Measurements from ENCODE around the gene CLSTN3. TPM values are rescaled to one million over a fixed set of nuclear protein-coding genes. Genes with fewer than 3 reads are reported as not detected.

The CLSTN3 gene
- total RNA-seq, 4 donors from 2014 or later: 18.0 to 53.4 (median 37.3) TPM

DNA sequence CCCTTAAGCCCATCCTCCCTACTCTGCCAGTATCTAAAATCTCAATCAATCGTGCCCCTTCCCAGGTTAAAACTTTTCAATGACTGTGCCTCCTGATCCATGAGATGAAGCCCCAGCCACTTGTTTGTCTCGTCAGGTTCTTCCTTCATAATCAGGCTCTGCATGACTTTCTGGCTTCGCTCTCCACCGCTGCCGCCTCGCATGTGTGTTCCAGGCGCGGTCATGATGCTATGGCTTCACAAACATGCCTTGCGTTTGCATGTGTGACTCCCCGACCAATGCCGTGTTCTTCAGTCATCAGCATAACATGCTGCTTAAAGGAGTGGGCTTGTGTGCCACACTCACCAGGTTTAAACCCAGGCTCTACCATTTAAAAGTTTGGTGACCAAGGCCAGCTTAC lies 16.2 kb upstream of the CLSTN3 start:
- TF ChIP-seq POLR2A (IDR thresholded peaks at IDR 0.05): no peak
- TF ChIP-seq, protein P1, sequence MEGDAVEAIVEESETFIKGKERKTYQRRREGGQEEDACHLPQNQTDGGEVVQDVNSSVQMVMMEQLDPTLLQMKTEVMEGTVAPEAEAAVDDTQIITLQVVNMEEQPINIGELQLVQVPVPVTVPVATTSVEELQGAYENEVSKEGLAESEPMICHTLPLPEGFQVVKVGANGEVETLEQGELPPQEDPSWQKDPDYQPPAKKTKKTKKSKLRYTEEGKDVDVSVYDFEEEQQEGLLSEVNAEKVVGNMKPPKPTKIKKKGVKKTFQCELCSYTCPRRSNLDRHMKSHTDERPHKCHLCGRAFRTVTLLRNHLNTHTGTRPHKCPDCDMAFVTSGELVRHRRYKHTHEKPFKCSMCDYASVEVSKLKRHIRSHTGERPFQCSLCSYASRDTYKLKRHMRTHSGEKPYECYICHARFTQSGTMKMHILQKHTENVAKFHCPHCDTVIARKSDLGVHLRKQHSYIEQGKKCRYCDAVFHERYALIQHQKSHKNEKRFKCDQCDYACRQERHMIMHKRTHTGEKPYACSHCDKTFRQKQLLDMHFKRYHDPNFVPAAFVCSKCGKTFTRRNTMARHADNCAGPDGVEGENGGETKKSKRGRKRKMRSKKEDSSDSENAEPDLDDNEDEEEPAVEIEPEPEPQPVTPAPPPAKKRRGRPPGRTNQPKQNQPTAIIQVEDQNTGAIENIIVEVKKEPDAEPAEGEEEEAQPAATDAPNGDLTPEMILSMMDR (IDR thresholded peaks at IDR 0.05): no peak
- no peaks in the 10 kb centered on the region for H3K27me3 ChIP-seq
- no peak for DNase-seq
- H3K27ac ChIP-seq: no peak overlapping the region
- no peaks in the 10 kb centered on the region for H3K9me3 ChIP-seq
- intact Hi-C loops (cut with DNase I): loop anchor here (5.0 kb wide), 1 partner anchor 167 kb away; no protein-coding TSS in a partner anchor
- WGBS, 2 donors: 88 to 92% methylated on average over 11 of the region's 11 CpGs
- no peak overlapping the region for H3K4me3 ChIP-seq (replicated peaks in 1 of 3)
- H3K4me1 ChIP-seq: peaks cover 0 to 6% of the 10 kb centered on the region in 2 donors
- H3K36me3 ChIP-seq: no peaks in the 10 kb centered on the region

DNA sequence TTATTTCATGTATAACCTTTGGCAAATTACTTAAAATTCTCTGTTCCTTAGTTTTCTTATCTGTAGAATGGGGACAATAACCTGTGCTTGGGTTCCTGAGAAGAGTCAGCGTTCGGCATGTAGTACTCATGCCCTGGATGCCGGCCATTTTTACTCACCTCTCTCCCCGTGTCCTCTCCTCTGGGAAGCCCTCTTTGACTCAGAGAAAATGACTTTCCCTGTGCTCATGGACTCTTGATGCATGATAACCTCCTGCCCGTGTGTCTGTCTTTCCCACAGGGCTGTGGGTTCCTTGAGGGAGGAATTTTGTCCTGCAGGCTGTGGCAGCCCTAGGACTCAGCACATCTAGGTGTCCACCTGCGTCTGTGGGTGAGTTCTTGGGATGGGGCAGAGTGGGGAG lies 15.3 kb upstream of the CLSTN3 start:
- WGBS, 2 donors: 87 to 91% methylated on average over 6 of the region's 6 CpGs
- Histone ChIP-seq H3K27ac (no peak overlapping the region), H3K4me3 (replicated peaks in 1 of 3) (no peak overlapping the region), H3K9me3 (no peaks in the 10 kb centered on the region), H3K36me3 (no peaks in the 10 kb centered on the region), H3K27me3 (no peaks in the 10 kb centered on the region), H3K4me1 (no peaks in the 10 kb centered on the region)
- intact Hi-C loops (cut with DNase I): loop anchor here (5.0 kb wide), 1 partner anchor 168 kb away; no protein-coding TSS in a partner anchor
- DNase-seq: no peak
- no peak for TF ChIP-seq POLR2A (IDR thresholded peaks at IDR 0.05)
- TF ChIP-seq, protein P1 (IDR thresholded peaks at IDR 0.05): no peak

DNA sequence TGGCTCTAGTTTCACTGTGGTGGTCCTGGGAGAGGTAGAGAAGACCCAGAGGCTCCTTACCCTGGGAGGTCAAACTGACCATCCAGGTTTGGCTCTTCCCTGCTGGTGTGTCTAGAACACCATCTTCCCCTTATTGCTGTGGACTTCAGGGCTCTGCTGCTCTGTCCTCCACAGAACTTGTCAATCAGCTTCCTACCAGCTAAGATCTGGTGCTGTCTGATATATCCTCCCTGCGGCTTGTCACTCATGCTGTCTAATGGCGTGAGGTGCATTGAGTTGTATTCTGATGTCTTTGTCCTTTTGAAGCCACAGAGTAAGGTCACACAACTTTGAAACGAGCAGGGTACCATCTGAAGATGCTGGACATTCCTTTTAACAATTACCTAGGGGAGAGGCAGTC lies 14.0 kb upstream of the CLSTN3 start:
- no peak overlapping the region for H3K27ac ChIP-seq
- no peak overlapping the region for H3K4me3 ChIP-seq (replicated peaks in 1 of 3)
- TF ChIP-seq POLR2A (IDR thresholded peaks at IDR 0.05): no peak
- TF ChIP-seq, protein P1 (IDR thresholded peaks at IDR 0.05): no peak
- no peaks in the 10 kb centered on the region for H3K9me3 ChIP-seq
- H3K36me3 ChIP-seq: no peaks in the 10 kb centered on the region
- intact Hi-C loops (cut with DNase I): no loop called here
- H3K27me3 ChIP-seq: no peaks in the 10 kb centered on the region
- H3K4me1 ChIP-seq: no peaks in the 10 kb centered on the region
- 81% methylated on average over 3 of the region's 3 CpGs for WGBS, 2 donors
- DNase-seq: no peak

DNA sequence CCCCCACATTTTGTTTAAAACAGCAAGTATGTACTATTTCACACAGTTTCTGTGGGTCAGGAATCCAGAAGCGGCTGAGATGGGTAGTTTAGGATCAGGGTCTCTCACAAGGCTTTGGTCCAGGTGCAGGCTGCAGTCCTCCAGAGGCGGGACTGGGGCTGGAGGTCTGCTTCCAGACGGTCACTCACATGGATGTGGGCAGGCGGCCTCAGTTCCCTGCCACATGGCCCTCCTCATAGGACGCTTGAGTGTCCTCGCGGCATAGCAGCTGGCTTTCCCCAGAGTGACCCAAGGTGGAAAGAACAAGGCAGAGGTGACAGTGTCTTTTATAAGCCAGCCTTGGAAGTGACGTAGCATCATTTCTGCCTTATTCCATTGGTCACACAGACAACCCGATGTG lies 13.3 kb upstream of the CLSTN3 start:
- WGBS, 2 donors: 90 to 92% methylated on average over 9 of the region's 9 CpGs
- H3K9me3 ChIP-seq: no peaks in the 10 kb centered on the region
- no peaks in the 10 kb centered on the region for H3K27me3 ChIP-seq
- H3K27ac ChIP-seq: no peak overlapping the region
- intact Hi-C loops (cut with DNase I): no loop called here
- no peaks in the 10 kb centered on the region for H3K36me3 ChIP-seq
- DNase-seq: no peak
- H3K4me1 ChIP-seq: no peaks in the 10 kb centered on the region
- TF ChIP-seq POLR2A (IDR thresholded peaks at IDR 0.05): no peak
- TF ChIP-seq, protein P1 (IDR thresholded peaks at IDR 0.05): no peak
- H3K4me3 ChIP-seq (replicated peaks in 1 of 3): no peak overlapping the region

DNA sequence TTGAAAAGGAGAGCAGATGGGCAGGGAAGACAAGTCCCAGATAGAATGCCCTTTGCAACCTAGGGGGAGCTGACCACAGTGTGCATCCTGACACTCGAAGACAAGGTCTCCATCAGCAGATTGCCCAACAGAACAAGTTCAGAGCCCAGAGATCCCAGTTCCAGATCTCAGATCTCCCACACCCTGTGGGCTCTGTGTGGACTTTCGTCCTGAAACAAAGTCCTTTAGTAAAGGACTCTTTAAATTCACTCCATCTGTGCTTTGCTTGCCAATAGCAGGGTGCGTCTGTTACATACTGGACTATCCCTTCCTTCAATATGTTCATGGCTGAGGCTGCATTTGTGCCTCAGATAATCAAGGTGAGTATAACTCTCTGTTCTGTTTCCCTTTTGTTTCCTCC lies 12.5 kb upstream of the CLSTN3 start:
- intact Hi-C loops (cut with DNase I): no loop called here
- no peak for DNase-seq

More for the DNA sequence above, 12.5 kb upstream of the CLSTN3 start:
- whole genome bisulfite sequencing, 2 donors: 84 to 94% methylated on average over 3 of the region's 3 CpGs
- H3K4me1 ChIP-seq: no peaks in the 10 kb centered on the region
- TF ChIP-seq POLR2A (IDR thresholded peaks at IDR 0.05): no peak
- TF ChIP-seq, protein P1 (IDR thresholded peaks at IDR 0.05): no peak
- H3K27me3 ChIP-seq: no peaks in the 10 kb centered on the region
- no peak overlapping the region for H3K27ac ChIP-seq
- no peaks in the 10 kb centered on the region for H3K9me3 ChIP-seq
- H3K4me3 ChIP-seq (replicated peaks in 1 of 3): no peak overlapping the region
- H3K36me3 ChIP-seq: no peaks in the 10 kb centered on the region

Measured in thyroid gland (tissue), 4 donors.